Measurements from ENCODE around the gene CWC15. TPM values are rescaled to one million over a fixed set of nuclear protein-coding genes. Genes with fewer than 3 reads are reported as not detected.

Gene CWC15
- total RNA-seq, 3 donors from 2014 or later = 42.9 to 62.7 (median 47.9) TPM

GRCh38 chr11:94987378-94987777 is 14.0 kb upstream of the CWC15 start:
- TF ChIP-seq POLR2AphosphoS5 (IDR thresholded peaks at IDR 0.05) (no peak), CTCF (IDR thresholded peaks at IDR 0.05) (no peak), POLR2A (IDR thresholded peaks at IDR 0.05) (no peak)

GRCh38 chr11:94975599-94975998 is 2.2 kb upstream of the CWC15 start:
- H3K27ac ChIP-seq = no peak overlapping the region
- H3K4me3 ChIP-seq = no peak overlapping the region
- intact Hi-C loops (cut with DNase I; ENCODE audit: low total_unique reads) = no loop called here
- peaks cover 0 to 16% of the 10 kb centered on the region in 2 donors for H3K4me1 ChIP-seq
- TF ChIP-seq POLR2AphosphoS5 (IDR thresholded peaks at IDR 0.05) (no peak), CTCF (IDR thresholded peaks at IDR 0.05) (no peak), POLR2A (IDR thresholded peaks at IDR 0.05) (no peak)
- H3K27me3 ChIP-seq = no peaks in the 10 kb centered on the region
- DNase-seq (ENCODE audit: low spot score in 2 of 2) = no peak
- no peaks in the 10 kb centered on the region for H3K36me3 ChIP-seq
- H3K9me3 ChIP-seq = no peaks in the 10 kb centered on the region

More at GRCh38 chr11:94987378-94987777, 14.0 kb upstream of the CWC15 start:
- Histone ChIP-seq H3K27me3 (no peaks in the 10 kb centered on the region), H3K4me1 (no peaks in the 10 kb centered on the region), H3K9me3 (no peaks in the 10 kb centered on the region), H3K27ac (no peak overlapping the region), H3K4me3 (no peak overlapping the region), H3K36me3 (no peaks in the 10 kb centered on the region)
- intact Hi-C loops (cut with DNase I; ENCODE audit: low total_unique reads) = no loop called here
- DNase-seq (ENCODE audit: low spot score in 2 of 2) = no peak

GRCh38 chr11:94974178-94974577 is 822 bp upstream of the CWC15 start:
- H3K27ac ChIP-seq = no peak overlapping the region
- peak overlapping the region; percentile 80 to 91 (median 89) for H3K4me3 ChIP-seq
- TF ChIP-seq POLR2AphosphoS5 (IDR thresholded peaks at IDR 0.05) = no peak
- TF ChIP-seq CTCF (IDR thresholded peaks at IDR 0.05) = no peak
- no peak for TF ChIP-seq POLR2A (IDR thresholded peaks at IDR 0.05)
- peaks cover 0 to 16% of the 10 kb centered on the region in 2 donors for H3K4me1 ChIP-seq
- H3K27me3 ChIP-seq = no peaks in the 10 kb centered on the region
- H3K36me3 ChIP-seq = peaks cover 6% of the 10 kb centered on the region
- intact Hi-C loops (cut with DNase I; ENCODE audit: low total_unique reads) = no loop called here
- H3K9me3 ChIP-seq = no peaks in the 10 kb centered on the region
- no peak for DNase-seq (ENCODE audit: low spot score in 2 of 2)

GRCh38 chr11:94972700-94973098 is 657 bp downstream of the CWC15 start:
- intact Hi-C loops (cut with DNase I; ENCODE audit: low total_unique reads) = no loop called here
- peaks cover 7% of the 10 kb centered on the region for H3K36me3 ChIP-seq
- TF ChIP-seq CTCF (IDR thresholded peaks at IDR 0.05) (no peak), POLR2A (IDR thresholded peaks at IDR 0.05) (no peak), POLR2AphosphoS5 (IDR thresholded peaks at IDR 0.05) (no peak)
- no peaks in the 10 kb centered on the region for H3K9me3 ChIP-seq
- no peak for DNase-seq (ENCODE audit: low spot score in 2 of 2)
- H3K27ac ChIP-seq = peak overlapping the region; percentile 87 to 90
- no peaks in the 10 kb centered on the region for H3K27me3 ChIP-seq
- peaks cover 0 to 16% of the 10 kb centered on the region in 2 donors for H3K4me1 ChIP-seq
- peak overlapping the region; percentile 80 to 91 (median 89) for H3K4me3 ChIP-seq

GRCh38 chr11:94968334-94968958 is 4.9 kb downstream of the CWC15 start:
- no peak overlapping the region for H3K27ac ChIP-seq
- no peak for DNase-seq (ENCODE audit: low spot score in 2 of 2)
- H3K27me3 ChIP-seq = no peaks in the 10 kb centered on the region
- TF ChIP-seq CTCF (IDR thresholded peaks at IDR 0.05) = peak; percentile 26 to 31 (median 26)
- TF ChIP-seq POLR2AphosphoS5 (IDR thresholded peaks at IDR 0.05) = no peak
- TF ChIP-seq POLR2A (IDR thresholded peaks at IDR 0.05) = no peak
- intact Hi-C loops (cut with DNase I; ENCODE audit: low total_unique reads) = no loop called here
- no peak overlapping the region for H3K4me3 ChIP-seq
- no peaks in the 10 kb centered on the region for H3K9me3 ChIP-seq
- peaks cover 0 to 16% of the 10 kb centered on the region in 2 donors for H3K4me1 ChIP-seq
- peaks cover 19% of the 10 kb centered on the region for H3K36me3 ChIP-seq

Measured in breast epithelium (tissue), 4 donors.